ENCODE measurements around the gene MLKL.

DNA sequence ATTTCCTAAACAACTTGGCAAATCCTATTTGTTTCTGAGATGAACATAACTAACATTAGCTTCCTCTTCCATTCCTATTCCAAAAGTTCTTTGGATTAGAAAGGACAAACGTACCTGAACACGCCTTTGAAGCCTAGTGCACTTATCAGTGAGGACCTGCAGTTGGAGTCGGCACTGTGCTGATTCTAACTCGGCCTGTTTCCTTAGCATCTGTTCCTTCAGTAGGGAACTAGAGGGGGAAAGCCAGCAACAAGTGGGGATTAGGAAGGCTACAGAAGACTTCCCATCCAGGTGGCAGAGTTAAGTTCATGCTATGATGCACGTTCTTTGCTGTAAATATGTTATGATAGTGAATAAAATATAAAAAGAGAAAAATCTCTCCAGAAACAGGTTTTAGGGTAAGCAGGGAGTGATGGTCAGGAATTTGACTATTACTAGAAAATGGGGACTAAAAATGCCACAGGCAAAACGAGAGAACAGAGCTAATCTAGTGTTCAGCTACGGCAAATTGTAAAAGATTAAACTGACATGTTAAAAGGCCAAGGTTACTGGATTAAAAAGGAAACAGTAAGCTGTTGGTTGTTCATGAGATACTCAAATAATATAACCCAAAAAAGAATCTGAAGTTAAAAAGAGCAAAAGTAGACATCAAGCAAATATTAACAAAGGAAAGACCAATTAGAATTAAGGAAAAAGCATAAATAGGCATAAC lies 62.8 kb downstream of the MLKL start:
- TF ChIP-seq POLR2A (IDR thresholded peaks at IDR 0.05; ENCODE audit: insufficient read depth in 1 of 2, low read depth in 2 of 2, low read length in 2 of 2) (no peak), ARNT (IDR thresholded peaks at IDR 0.05) (no peak), RARA (CRISPR knock-in tag; IDR thresholded peaks at IDR 0.05) (no peak), ZNF776 (CRISPR knock-in tag; IDR thresholded peaks at IDR 0.05) (no peak), RBAK (CRISPR knock-in tag; IDR thresholded peaks at IDR 0.05) (no peak)
- TF ChIP-seq, protein P1, sequence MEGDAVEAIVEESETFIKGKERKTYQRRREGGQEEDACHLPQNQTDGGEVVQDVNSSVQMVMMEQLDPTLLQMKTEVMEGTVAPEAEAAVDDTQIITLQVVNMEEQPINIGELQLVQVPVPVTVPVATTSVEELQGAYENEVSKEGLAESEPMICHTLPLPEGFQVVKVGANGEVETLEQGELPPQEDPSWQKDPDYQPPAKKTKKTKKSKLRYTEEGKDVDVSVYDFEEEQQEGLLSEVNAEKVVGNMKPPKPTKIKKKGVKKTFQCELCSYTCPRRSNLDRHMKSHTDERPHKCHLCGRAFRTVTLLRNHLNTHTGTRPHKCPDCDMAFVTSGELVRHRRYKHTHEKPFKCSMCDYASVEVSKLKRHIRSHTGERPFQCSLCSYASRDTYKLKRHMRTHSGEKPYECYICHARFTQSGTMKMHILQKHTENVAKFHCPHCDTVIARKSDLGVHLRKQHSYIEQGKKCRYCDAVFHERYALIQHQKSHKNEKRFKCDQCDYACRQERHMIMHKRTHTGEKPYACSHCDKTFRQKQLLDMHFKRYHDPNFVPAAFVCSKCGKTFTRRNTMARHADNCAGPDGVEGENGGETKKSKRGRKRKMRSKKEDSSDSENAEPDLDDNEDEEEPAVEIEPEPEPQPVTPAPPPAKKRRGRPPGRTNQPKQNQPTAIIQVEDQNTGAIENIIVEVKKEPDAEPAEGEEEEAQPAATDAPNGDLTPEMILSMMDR (CRISPR knock-in tag; IDR thresholded peaks at IDR 0.05), result no peak

Data from HepG2 (cell line).